AG04449 (cell line): ENCODE data around the gene TTC24.
"Not testable (repeated sequence)": the region's sequence is repeated elsewhere in the genome, so short reads cannot be mapped to it uniquely, and the experiment has no call there.

ENCODE experiments used
- CTCF ChIA-PET: fragments of 350-600 bp; formaldehyde crosslinking; extraction: SDS; loops from one replicate; lab custom pipeline; 2021; ENCODE audit warnings: antibody characterized with exemption; lab: Yijun Ruan, JAX
- POLR2A ChIA-PET: fragments of 400-600, 350-600 bp; formaldehyde crosslinking; extraction: SDS; loops from one replicate; lab custom pipeline; 2020; ENCODE audit warnings: antibody characterized with exemption, inconsistent platforms; lab: Yijun Ruan, JAX
- DNase-seq: peaks from one replicate; pipeline ENCODE4 v3.0.0-alpha.2; 2010; ENCODE audit warnings: low read depth, low spot score
- H3K4me3 ChIP-seq: 2 replicates; pipeline ENCODE4 v1.5.1; 2011; ENCODE audit warnings: low read depth, mild to moderate bottlenecking, control low read depth, low read length
- TF ChIP-seq, protein P1 (sequence below): IDR thresholded peaks from one replicate; pipeline ENCODE4 v1.5.1; 2011; ENCODE audit warnings: mild to moderate bottlenecking, moderate library complexity, low read length, control low read depth, inconsistent platforms; ENCODE audit not compliant: insufficient read depth; ENCODE audit errors: missing control alignments

The TTC24 gene

DNA sequence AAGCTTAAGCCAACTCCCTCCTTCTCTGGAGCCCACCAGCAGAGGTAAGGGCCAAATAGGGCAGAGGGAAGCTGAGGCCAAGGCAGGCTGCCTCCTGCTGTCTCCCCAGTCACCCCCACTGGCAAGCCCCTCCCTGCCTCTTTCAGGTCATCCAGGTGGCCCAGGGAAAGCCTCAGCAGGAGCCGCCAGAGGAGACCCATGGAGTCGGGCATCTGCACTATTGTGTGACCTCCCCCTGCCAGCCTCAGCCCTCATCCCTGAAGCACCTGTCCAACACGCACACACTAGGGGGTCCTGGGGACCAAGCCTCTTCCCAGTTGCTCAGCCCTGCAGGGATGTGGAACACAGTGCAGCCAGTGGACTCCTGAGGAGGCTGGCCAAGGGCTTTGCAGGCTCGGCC is 6.8 kb downstream of the TTC24 start:
- TF ChIP-seq, protein P1, sequence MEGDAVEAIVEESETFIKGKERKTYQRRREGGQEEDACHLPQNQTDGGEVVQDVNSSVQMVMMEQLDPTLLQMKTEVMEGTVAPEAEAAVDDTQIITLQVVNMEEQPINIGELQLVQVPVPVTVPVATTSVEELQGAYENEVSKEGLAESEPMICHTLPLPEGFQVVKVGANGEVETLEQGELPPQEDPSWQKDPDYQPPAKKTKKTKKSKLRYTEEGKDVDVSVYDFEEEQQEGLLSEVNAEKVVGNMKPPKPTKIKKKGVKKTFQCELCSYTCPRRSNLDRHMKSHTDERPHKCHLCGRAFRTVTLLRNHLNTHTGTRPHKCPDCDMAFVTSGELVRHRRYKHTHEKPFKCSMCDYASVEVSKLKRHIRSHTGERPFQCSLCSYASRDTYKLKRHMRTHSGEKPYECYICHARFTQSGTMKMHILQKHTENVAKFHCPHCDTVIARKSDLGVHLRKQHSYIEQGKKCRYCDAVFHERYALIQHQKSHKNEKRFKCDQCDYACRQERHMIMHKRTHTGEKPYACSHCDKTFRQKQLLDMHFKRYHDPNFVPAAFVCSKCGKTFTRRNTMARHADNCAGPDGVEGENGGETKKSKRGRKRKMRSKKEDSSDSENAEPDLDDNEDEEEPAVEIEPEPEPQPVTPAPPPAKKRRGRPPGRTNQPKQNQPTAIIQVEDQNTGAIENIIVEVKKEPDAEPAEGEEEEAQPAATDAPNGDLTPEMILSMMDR, result no peak
- ChIA-PET CTCF (interaction anchor here (0.7 to 3.4 kb wide), 10 partner anchors 15 to 201 kb away, joined by 3 to 25 read pairs (median 6); partner anchors contain the start of genes GPATCH4 and HAPLN2), POLR2A (no interaction called here)
- no peak for DNase-seq
- H3K4me3 ChIP-seq, result no peak overlapping the region

DNA sequence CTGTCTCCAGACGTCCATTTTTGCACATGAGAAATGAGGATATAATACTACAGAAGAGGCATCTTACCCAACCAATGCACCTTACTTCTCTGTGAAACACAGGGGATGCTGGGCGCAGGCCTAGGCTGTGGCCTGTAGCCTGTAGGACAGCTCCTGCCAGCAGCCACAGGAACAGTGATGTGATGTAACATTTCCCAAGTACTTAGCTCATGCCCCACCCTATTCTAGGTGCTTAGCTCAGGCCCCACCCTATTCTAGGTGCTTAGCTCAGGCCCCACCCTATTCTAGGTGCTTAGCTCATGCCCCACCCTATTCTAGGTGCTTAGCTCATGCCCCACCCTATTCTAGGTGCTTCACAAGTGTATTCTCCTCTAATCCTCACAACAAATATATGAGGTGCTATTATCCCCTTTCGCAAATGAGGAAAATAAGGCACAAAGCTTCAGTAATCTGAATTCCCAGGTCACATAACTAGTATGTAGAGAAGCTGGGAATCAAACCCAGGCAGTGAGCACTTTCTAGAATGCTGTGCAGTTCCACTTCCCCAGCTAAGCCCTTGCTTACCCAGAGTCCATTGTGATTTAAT is 7.5 kb downstream of the TTC24 start:
- ChIA-PET CTCF (interaction anchor here (0.7 to 3.4 kb wide), 11 partner anchors 8 to 202 kb away, joined by 3 to 25 read pairs (median 8); partner anchors contain the start of genes GPATCH4 and TTC24), POLR2A (no interaction called here)
- TF ChIP-seq, protein P1, result no peak
- no peak overlapping the region for H3K4me3 ChIP-seq
- no peak for DNase-seq

DNA sequence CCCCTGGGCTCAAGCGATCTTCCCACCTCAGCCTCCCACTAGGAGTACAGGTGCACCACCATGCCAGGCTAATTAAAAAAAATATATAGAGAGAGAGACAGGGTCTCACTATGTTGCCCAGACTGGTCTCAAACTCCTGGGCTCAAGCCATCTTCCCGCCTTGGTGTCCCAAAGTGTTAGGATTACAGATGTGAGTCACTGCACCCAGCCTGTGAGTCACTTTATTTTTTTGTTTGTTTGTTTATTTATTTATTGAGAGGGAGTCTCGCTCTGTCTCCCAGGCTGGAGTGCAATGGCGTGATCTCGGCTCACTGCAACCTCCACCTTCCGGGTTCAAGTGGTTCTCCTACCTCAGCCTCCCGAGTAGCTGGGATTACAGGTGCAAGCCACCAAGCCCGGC is 8.4 kb downstream of the TTC24 start:
- CTCF ChIA-PET, result interaction anchor here (0.6 to 3.4 kb wide), 9 partner anchors 9 to 203 kb away, joined by 3 to 25 read pairs (median 7); partner anchors contain the start of genes GPATCH4 and TTC24
- H3K4me3 ChIP-seq, DNase-seq, POLR2A ChIA-PET: not testable (repeated sequence)

DNA sequence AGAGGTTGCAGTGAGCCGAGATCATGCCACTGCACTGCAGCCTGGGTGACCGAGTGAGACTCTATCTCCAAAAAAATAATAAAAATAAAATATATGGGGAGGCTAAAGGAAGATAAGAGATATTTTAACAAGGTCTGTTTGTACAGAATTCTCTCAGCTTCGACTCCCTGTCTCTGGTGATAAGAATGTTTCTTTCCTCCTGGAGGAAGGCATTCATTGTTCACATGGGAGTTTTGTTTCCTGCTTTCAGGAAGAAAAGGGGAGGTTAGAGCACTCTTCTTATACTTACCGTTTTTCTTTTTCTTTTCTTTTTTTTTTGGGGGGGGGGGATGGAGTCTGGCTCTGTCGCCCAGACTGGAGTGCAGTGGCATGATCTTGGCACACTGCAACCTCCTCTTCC is 10.0 kb downstream of the TTC24 start:
- DNase-seq, result no peak
- H3K4me3 ChIP-seq, result no peak overlapping the region
- ChIA-PET CTCF (interaction anchor here (1.1 to 3.0 kb wide), 10 partner anchors 10 to 68 kb away, joined by 3 to 15 read pairs (median 6); partner anchors contain the start of gene TTC24), POLR2A (no interaction called here)
- TF ChIP-seq, protein P1, result no peak

DNA sequence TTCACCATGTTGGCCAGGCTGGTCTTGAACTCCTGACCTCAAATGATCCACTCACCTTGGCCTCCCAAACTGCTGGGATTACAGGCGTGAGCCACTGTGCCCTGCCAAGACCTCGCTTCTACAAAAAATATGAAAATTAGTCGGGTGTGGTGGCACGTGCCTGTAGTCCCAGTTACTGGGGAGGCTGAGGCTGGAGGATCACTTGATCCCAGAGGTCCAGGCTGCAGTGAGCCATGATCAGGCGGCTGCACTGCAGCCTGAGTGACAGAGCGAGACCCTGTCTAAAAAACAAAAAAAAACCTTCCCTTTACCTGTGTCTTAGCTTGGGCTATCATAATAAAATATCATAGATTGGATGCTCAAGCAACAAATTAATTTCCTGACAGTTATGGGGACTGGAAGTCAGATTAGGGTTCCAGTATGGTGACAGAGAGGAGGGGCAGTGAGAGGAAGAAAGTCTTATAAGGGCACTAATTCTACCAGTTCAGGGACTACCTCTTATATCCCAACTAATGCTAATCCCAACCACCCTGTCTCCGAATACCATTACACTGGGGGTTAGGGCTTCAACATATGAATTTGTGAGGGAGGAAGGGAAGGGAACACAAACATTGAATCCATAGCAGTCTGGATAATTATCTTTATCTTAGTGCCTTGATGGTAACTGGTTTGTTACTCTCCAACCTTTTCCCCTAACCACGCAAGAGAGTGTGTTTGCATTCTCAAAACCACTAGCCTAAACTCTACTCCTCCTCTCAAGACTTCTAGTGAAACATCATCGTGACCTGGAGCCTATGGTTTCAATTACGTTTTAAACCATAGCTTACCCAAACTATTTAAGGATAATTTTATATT is 11.0 kb downstream of the TTC24 start:
- POLR2A ChIA-PET, result interaction anchor here (0.6 to 1.9 kb wide), 7 partner anchors 11 to 327 kb away, joined by 3 to 6 read pairs (median 4); partner anchors contain the start of gene GPATCH4

DNA sequence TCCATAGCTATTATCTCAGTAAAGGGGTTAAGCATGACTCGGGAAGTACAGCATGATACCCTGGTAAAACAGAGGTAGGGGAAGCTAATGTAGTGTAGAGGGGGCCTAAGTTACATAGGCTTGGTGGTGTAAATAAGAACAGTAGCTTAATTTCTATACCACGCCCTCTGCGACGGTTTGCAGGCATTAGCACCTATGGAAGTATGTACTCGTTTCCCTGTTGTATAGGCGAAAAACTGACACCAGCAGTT is 11.6 kb downstream of the TTC24 start:
- peak overlapping the region; percentile 83 for H3K4me3 ChIP-seq
- ChIA-PET CTCF (interaction anchor here (0.7 to 4.5 kb wide), 10 partner anchors 9 to 206 kb away, joined by 4 to 51 read pairs (median 5); partner anchors contain the start of gene GPATCH4), POLR2A (interaction anchor here (0.5 to 1.9 kb wide), 10 partner anchors 9 to 326 kb away, joined by 3 to 6 read pairs (median 4); partner anchors contain the start of gene GPATCH4)
- TF ChIP-seq, protein P1, result no peak
- no peak for DNase-seq

More for the DNA sequence above, 11.0 kb downstream of the TTC24 start:
- no peak for DNase-seq
- H3K4me3 ChIP-seq, result no peak overlapping the region
- TF ChIP-seq, protein P1, result no peak
- CTCF ChIA-PET, result interaction anchor here (0.7 to 4.5 kb wide), 11 partner anchors 8 to 205 kb away, joined by 3 to 51 read pairs (median 5); partner anchors contain the start of gene GPATCH4
